ENCODE data around the gene MCRIP1. TPM values are rescaled to one million over a fixed set of nuclear protein-coding genes. Genes with fewer than 3 reads are reported as not detected.
A peak's percentile ranks its signal among the peaks of the same experiment; 100 is the strongest.

MCRIP1 gene
- total and polyA plus RNA-seq, 2 of the 13 experiments (the other 11 are each of a cell fraction or from before 2014, with no cell fraction given) = 79.7 to 84.9 TPM

GRCh38 chr17:81851423-81851822 lies 18.3 kb upstream of the MCRIP1 start:
- Histone ChIP-seq H3K27ac (ENCODE audit: extremely low read length, insufficient read depth, low read length) (no peak overlapping the region), H3K4me3 (replicated peaks in 1 of 3; ENCODE audit: insufficient read depth in 1 of 3, low read depth in 2 of 3, low read length in 3 of 3) (no peak overlapping the region), H2AFZ (ENCODE audit: low read length) (no peak overlapping the region), H3K4me1 (ENCODE audit: insufficient read depth, low read length) (peaks cover 28% of the 10 kb centered on the region), H3K27me3 (ENCODE audit: control insufficient read depth in 1 of 2, insufficient read depth in 2 of 2, low read length in 2 of 2) (no peaks in the 10 kb centered on the region), H4K20me1 (ENCODE audit: insufficient read depth, low read length) (peaks cover 7% of the 10 kb centered on the region; the same call in 1 of the 2 replicates), H3K9me3 (ENCODE audit: low read length) (no peaks in the 10 kb centered on the region), H3K36me3 (replicated peaks in 1 of 2; ENCODE audit: control insufficient read depth in 1 of 2, insufficient read depth in 2 of 2, low read length in 2 of 2) (peaks cover 46 to 73% of the 10 kb centered on the region in 2 experiments), H3K9ac (ENCODE audit: insufficient read depth, low read depth, low read length) (no peak overlapping the region), H3K4me2 (ENCODE audit: low read depth, low read length) (no peak overlapping the region), H3K79me2 (ENCODE audit: insufficient read depth, low read length) (peaks cover 27% of the 10 kb centered on the region)
- intact Hi-C loops (cut with micrococcal nuclease; ENCODE audit: unreplicated experiment) = no loop called here
- no peak for DNase-seq (ENCODE audit: low spot score)
- ATAC-seq = peak; percentile 1; the same call in 1 of the 3 replicates
- ChIA-PET POLR2A (interaction anchor here (1.1 to 4.0 kb wide), 6 partner anchors 8 to 168 kb away, joined by 3 to 17 read pairs (median 5); partner anchors contain the start of genes ARL16, HGS, MCRIP1 and P4HB), CTCF (ENCODE audit: low intra/inter-chr PET ratio, low total read pairs) (no interaction called here)
- in situ Hi-C loops (cut with HindIII; ENCODE audit: extremely low pct_ligation_motif_present, low pct_unique_long_range_greater_than_20kb) = no loop called here
- no TSS peak for BruUV-seq (replicated peaks)
- WGBS (ENCODE audit: low lambda C conversion rate) = 94% methylated on average over 15 of the region's 16 CpGs
- no peak for FAIRE-seq
- TF ChIP-seq TGIF2 (CRISPR knock-in tag; IDR thresholded peaks at IDR 0.05) = no peak
- no peak for TF ChIP-seq BCL3 (CRISPR knock-in tag; IDR thresholded peaks at IDR 0.05)
- no peak for TF ChIP-seq ESRRA (CRISPR knock-in tag; IDR thresholded peaks at IDR 0.05; ENCODE audit: low read depth)
- TF ChIP-seq MXI1 (IDR thresholded peaks at IDR 0.05; ENCODE audit: borderline replicate concordance, low read depth, low read length) = no peak
- TF ChIP-seq ZNF629 (CRISPR knock-in tag; conservative IDR thresholded peaks at IDR 0.05) = no peak
- 0 out of 2 replicates have a peak, but pooled peaks have one; percentile 26 for TF ChIP-seq MXD1 (CRISPR knock-in tag; IDR thresholded peaks at IDR 0.05)
- no peak for TF ChIP-seq U2AF2 (IDR thresholded peaks at IDR 0.05; ENCODE audit: low read depth, low read length)
- TF ChIP-seq NKX3-1 (CRISPR knock-in tag; IDR thresholded peaks at IDR 0.05) = no peak
- TF ChIP-seq ATF1 (CRISPR knock-in tag; IDR thresholded peaks at IDR 0.05) = no peak
- TF ChIP-seq DR1 (CRISPR knock-in tag; IDR thresholded peaks at IDR 0.05) = no peak
- TF ChIP-seq DNMT3B (CRISPR knock-in tag; conservative IDR thresholded peaks at IDR 0.05) = no peak
- no peak for TF ChIP-seq ZNF20 (CRISPR knock-in tag; IDR thresholded peaks at IDR 0.05)
- no peak for TF ChIP-seq SOX6 (IDR thresholded peaks at IDR 0.05)
- TF ChIP-seq SOX6 (CRISPR knock-in tag; IDR thresholded peaks at IDR 0.05) = no peak
- TF ChIP-seq NFKB2 (CRISPR knock-in tag; IDR thresholded peaks at IDR 0.05; ENCODE audit: borderline replicate concordance) = no peak
- TF ChIP-seq THAP8 (CRISPR knock-in tag; IDR thresholded peaks at IDR 0.05; ENCODE audit: borderline replicate concordance) = 0 out of 2 replicates have a peak, but pooled peaks have one; percentile 48
- no peak for TF ChIP-seq ZIK1 (CRISPR knock-in tag; IDR thresholded peaks at IDR 0.05; ENCODE audit: borderline replicate concordance, low read depth)
- no peak for TF ChIP-seq ZNF510 (CRISPR knock-in tag; IDR thresholded peaks at IDR 0.05; ENCODE audit: low read depth)
- TF ChIP-seq MAFK (conservative IDR thresholded peaks at IDR 0.05 in 1 of 2, IDR thresholded peaks at IDR 0.05 in 1 of 2; ENCODE audit: low read length in 2 of 2) = no peak
- no peak for TF ChIP-seq HCFC1 (IDR thresholded peaks at IDR 0.05; ENCODE audit: low read depth, low read length)
- TF ChIP-seq PBX2 (CRISPR knock-in tag; IDR thresholded peaks at IDR 0.05) = no peak
- TF ChIP-seq MAZ (IDR thresholded peaks at IDR 0.05; ENCODE audit: borderline replicate concordance, low read depth, low read length) = no peak
- TF ChIP-seq MAZ (CRISPR knock-in tag; IDR thresholded peaks at IDR 0.05; ENCODE audit: low read depth) = no peak
- TF ChIP-seq PHF20 (CRISPR knock-in tag; IDR thresholded peaks at IDR 0.05) = no peak
